NCI-H2081 treated with DMSO at 0.1 percent for 48 hours (cell line): ENCODE data around the gene ERGIC1.
"Not testable (repeated sequence)": the region's sequence is repeated elsewhere in the genome, so short reads cannot be mapped to it uniquely, and the experiment has no call there.

Source experiments
- DNase-seq: peaks from one replicate; lab custom pipeline; 2025; lab: John Stamatoyannopoulos, UW

ERGIC1 gene

DNA sequence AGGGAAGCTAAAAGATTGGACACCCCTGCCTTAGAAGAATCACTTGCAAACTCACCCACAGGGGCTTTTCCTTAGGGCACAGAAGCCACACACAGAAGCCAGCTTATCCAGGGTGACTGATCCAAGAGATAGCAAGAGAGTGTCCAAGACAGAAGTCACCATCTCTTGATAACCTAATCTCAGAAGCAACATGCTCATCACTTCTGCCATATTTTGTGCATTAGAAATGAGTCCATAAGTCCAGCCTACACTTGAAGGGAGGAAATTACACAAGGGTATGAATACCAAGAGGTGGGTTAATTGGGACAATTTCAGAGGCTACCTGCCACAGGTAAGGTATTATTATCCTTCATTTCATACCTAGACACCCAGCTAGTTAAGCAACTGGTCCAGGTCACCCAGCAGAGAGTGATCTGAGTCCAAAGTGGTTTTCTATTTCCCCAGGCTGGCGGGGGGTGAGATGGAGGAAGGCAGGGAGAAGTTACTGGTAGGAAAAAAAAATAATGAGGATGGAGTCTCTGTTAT lies 3.7 kb upstream of the ERGIC1 start:
- DNase-seq, result no peak

DNA sequence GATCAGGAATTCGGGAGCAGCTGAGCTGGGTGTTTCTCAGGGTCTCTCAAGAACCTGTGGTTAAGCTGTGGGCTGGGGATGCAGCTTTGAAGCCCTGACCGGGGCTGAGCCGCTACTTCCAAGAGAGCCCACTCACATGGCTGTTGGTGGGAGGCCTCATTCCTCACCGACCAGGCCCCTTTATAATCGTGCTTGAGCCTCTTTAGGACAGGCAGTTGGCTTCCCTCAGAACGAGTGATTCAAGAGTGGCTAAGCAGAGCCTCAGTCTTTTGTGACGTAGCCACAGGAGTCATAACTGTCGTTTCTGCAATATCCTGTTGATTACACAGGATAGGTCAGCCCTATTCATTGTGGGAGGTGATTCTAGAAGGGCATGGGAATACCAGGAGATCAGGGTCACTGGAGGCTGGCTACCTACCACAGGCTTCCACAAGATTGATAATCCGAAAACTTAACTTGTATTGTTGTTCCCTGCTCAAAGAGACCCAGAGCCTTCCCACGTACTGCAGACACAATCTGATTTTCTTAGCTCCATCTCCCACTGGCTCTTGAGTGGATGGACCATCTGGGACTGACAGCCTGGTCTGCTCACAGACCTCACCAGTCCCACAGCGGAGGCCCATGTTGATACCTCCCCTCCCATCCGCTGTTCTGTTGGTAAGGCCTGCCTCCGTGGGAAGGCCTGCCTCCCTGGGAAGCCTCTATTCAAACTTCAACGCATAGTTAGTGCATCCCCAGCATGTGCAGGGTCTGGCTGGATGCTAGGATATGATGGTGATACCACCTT lies 3.0 kb upstream of the ERGIC1 start:
- no peak for DNase-seq

GRCh38 chr5:172832383-172833315 lies 1.4 kb upstream of the ERGIC1 start:
- DNase-seq, result no peak

- DNase-seq, result no peak
Observed at GRCh38 chr5:172833372-172833685, 722 bp upstream of the ERGIC1 start.

- no peak for DNase-seq
Observed at GRCh38 chr5:172834415-172835289, 601 bp downstream of the ERGIC1 start.

DNA sequence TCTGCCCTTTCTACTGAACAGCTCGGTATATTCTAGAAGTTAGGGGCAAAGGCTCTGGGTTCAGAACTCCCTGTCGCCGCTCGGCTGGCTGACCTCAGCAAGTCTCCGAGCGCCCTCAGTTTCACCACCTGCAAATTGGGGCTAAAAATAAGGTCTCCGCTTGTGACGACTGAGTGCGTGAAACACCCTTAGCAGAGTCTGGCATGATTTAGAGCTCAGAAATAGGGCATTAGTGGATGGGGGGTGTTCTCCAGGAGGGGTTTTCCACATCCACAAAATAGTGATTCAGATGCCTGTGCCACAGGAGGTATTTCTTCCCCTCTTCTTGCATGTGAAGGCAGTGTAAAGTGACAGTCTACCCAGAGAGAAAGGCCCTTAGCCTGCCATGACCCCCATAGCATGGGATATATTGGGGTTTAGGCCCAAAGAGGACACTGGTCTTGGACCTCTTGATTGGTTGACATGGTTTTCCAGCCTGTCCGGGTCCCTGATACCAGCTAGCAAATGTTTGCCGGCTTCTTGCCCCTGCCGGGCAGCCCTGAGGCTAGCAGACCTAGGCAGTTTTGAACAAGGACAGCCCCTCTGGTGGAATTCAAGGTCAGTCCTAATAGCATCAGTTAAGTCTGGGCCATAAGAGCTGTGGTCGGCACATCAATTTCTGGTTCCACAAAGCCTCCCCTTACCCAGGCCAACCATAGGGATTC lies 1.4 kb downstream of the ERGIC1 start:
- DNase-seq, result no peak

GRCh38 chr5:172835994-172836356 lies 1.9 kb downstream of the ERGIC1 start:
- no peak for DNase-seq

DNA sequence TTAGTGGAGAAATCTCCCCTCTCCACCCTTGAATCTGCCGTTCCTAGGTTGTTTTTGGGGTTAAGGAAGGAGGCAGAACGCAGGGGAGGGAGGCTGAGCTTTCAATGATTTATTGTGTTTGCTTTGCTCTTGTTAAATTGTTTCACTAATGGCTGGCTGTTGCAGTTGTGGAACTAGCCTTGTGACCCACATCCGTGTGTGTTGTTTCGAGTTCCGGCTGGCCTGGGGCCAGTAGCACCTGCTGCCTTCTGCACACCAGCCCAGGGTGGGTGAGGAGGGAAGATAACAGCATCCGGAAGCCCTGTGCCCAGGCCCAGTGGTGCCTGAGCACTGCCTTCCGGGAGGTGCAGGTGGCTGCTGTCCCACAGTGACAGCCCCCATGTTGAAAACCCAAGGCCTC lies 3.6 kb downstream of the ERGIC1 start:
- DNase-seq, result peak; percentile 84

- no peak for DNase-seq
Observed at GRCh38 chr5:172838151-172838875, 4.3 kb downstream of the ERGIC1 start.

DNA sequence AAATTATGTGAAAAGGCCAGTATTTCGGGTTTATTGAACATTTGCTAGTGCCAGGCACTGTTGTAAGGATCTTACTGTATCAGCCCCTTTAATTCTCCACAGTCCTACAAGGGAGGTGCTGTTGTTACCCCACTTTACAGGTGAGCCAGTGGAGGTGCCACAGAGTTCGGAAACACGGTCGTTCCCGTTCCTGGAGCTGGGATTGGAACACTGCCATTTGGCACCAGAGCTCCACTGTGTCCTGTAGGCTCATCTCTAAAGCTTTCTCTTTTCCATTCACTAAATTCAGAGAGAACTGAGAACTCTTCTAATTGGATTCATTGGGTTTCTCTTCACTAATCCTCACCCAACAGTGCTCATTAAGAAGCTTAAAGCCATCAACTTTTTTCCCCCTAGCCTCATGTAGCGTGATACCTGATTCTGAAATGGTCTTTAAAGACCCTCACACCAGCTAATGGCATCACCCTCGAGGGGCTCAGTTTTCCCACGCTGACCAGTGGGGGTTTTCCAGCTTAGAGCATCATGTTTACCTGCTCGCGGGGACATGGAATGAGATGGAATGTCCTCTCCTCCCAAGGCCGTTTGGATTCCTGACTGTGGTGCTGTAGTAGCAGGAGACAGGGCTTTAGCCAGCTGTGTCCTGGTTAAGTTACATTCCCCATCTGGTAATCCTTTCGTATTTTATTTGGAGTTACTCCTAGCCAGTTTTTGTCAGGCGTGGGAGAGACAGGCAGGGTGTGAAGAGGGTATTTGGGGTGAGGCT lies 5.8 kb downstream of the ERGIC1 start:
- no peak for DNase-seq

- DNase-seq, result no peak
Observed at GRCh38 chr5:172840432-172841154, 6.5 kb downstream of the ERGIC1 start.

DNA sequence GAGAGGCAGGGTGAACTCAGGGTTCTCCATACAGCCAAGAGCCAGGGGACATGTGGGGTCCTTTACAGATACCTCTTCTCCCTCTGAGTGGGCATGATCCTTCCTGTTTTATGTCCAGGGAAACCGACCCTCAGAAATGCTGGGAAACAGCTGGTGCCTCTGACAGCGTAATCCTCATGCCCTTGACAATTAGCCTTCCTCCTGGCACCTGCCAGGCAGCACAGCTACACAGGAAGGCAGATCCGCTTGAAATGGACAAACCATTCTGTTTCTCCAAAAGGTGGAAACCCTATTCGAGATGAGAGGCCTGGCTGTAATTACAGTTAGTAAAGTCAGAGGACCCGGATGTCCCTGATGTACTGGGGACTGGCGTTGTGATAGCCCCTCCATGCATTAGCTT lies 7.2 kb downstream of the ERGIC1 start:
- no peak for DNase-seq

GRCh38 chr5:172843825-172844576 lies 9.9 kb downstream of the ERGIC1 start:
- no peak for DNase-seq

GRCh38 chr5:172844577-172844838 lies 10.5 kb downstream of the ERGIC1 start:
- DNase-seq, result no peak

DNA sequence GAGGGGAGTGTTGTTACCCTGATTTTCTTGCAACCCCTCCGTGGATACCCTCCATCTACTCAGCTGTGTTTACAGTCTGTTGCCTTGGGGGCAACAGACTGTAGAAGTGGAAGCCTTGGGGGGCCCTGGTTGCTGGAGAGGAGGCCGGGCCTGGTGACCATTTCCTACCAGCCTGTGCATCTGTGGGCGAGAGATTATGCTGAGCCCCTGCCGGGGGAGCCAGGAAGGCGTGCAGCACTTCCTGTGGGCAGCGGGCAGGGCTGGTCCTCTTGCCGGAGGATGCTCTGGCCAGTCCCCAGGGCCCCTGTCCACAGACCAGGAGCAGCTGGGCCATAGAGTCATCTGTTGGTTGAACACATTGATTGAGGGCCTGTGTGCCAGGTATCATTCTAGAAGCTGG lies 11.1 kb downstream of the ERGIC1 start:
- no peak for DNase-seq

GRCh38 chr5:172845576-172845975 lies 11.5 kb downstream of the ERGIC1 start:
- no peak for DNase-seq

DNA sequence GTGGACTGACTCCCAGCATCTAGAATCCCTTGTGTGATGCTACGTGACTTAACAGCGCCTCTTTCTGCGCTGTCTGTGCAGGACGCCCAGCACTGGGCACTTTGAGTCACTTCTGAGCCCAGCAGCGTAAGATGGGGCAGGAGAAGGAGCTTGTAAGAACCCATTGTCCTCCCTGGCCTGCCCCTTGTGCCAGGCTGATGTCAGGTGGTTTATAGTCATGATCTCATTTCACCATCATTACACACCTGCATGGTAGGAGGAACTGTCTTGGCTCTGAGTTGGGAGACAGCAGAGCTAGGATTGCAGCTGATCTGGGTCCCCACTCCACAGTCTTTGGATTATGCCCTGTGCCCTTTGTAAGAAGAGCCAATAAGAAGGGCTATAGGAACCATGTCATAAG lies 12.2 kb downstream of the ERGIC1 start:
- DNase-seq, result no peak

- DNase-seq, result no peak
Observed at GRCh38 chr5:172846677-172847076, 12.6 kb downstream of the ERGIC1 start.

DNA sequence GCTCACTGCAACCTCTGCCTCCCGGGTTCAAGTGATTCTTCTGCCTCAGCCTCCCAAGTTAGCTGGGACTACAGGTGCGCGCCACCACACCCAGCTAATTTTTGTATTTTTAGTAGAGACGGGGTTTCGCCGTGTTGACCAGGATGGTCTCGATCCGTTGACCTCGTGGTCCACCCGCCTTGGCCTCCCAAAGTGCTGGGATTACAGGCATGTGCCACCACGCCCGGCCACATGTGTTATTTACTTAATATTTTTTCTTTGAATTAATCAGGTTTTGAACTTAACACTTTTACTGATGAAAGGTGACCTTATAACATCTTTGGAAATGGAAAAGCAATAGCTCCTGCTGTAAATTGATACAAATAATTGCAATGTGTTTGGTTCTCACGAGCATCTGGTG lies 13.5 kb downstream of the ERGIC1 start:
- DNase-seq, result not testable (repeated sequence)
